ENCODE data around the gene FAF1. TPM values are rescaled to one million over a fixed set of nuclear protein-coding genes. Genes with fewer than 3 reads are reported as not detected.

Gene FAF1
- total and polyA plus RNA-seq, 9 of the 15 experiments (the other 6 are each of a cell fraction or from before 2014, with no cell fraction given) = 48.7 to 225 (median 118) TPM

DNA sequence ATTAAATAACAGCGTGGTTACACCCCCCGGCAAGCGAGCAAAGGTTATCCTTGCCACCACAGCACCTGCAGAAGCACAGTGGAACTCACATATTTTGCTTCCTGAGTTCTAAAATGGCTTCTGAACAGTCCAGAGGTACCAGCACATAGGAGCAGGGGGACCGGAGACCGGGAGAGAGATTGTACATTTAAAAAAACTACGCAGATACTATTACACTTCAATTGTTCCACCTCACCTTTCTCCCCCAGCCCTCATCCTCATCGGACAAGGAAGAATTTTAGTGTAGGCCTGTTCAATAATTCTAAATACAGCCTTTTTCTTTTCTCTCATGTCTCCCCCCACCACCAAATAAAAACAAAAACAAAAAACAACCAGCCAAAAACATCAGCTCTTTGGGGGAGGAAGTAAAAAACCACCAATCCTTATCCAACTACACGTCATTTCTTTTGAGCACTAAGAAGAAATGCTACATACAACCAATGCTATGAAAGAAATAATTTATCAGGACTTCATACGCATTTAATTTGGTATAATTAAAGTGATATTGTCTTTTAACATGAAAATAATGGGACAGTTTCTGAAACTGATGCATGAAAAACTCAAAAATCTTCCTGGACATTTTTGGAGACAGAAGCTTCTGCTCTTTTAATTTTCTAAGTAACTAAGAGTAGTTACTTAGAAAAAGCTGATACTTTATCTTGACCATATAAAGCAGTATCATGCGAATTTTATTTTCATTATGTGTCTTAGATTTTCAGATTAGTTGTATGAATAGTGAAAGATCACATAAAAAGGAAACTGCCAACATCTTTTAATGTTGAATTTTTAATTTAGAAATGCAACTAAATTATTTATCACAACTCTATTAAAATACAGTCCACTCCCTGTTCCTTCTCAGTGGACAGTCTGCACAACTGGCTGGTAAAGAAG lies 19.1 kb upstream of the FAF1 start:
- Histone ChIP-seq H2AFZ (ENCODE audit: low read depth, low read length) (peak overlapping the region; percentile 77), H3K4me3 (peak overlapping the region; percentile 67), H3K79me2 (ENCODE audit: control insufficient read depth, insufficient read depth, low read length) (peaks cover 76% of the 10 kb centered on the region), H3K4me2 (ENCODE audit: insufficient read depth, low read length) (peak overlapping the region; percentile 92), H3K9me1 (ENCODE audit: control insufficient read depth, insufficient read depth, low read length) (no peaks in the 10 kb centered on the region), H3K9ac (ENCODE audit: insufficient read depth in 1 of 2, low read depth in 2 of 2, low read length in 2 of 2) (peak overlapping the region; percentile 91 to 95), H3K36me3 (ENCODE audit: control insufficient read depth, insufficient read depth, low read length) (peaks cover 9% of the 10 kb centered on the region; the same call in 1 of the 3 replicates), H3K9me3 (replicated peaks; ENCODE audit: control insufficient read depth, insufficient read depth, low read depth, low read length) (no peaks in the 10 kb centered on the region), H4K20me1 (replicated peaks; ENCODE audit: control insufficient read depth, insufficient read depth, low read length) (no peaks in the 10 kb centered on the region), H3K27ac (ENCODE audit: extremely low read depth, low read depth, low read length) (peak overlapping the region; percentile 96), H3K4me1 (replicated peaks in 1 of 2; ENCODE audit: control insufficient read depth in 2 of 2, insufficient read depth in 2 of 2, low read length in 2 of 2) (peaks cover 13 to 14% of the 10 kb centered on the region in 2 experiments), H3K27me3 (ENCODE audit: control insufficient read depth in 2 of 2, insufficient read depth in 2 of 2, low read length in 2 of 2) (no peaks in the 10 kb centered on the region)
- BruUV-seq (replicated peaks) = TSS peak; percentile 36
- POLR2A ChIA-PET = interaction anchor here (0.7 to 4.7 kb wide), 9 partner anchors 8 to 358 kb away, joined by 3 to 65 read pairs (median 4); partner anchors contain the start of genes CDKN2C and FAF1
- intact Hi-C loops (cut with micrococcal nuclease) (loop anchor here (1.0 to 10.0 kb wide), 3 partner anchors 11 to 756 kb away; no protein-coding TSS in a partner anchor), in situ Hi-C loops (cut with MboI) (no loop called here)
- FAIRE-seq = peak; percentile 76
- CTCF ChIA-PET (ENCODE audit: low intra/inter-chr PET ratio) = no interaction called here
- WGBS (ENCODE audit: insufficient coverage, low coverage, missing lambda C conversion rate) = 0% methylated on average over 10 of the region's 10 CpGs
- peak; percentile 28 to 80 (median 56) for DNase-seq (ENCODE audit: extremely low read depth in 1 of 4, low spot score in 3 of 4)
- peak; percentile 45 for ATAC-seq
- TF ChIP-seq YY1 (IDR thresholded peaks at IDR 0.05; ENCODE audit: borderline replicate concordance in 1 of 3, control insufficient read depth in 1 of 3, extremely low read depth in 1 of 3, insufficient read depth in 3 of 3, insufficient read length in 1 of 3, insufficient replicate concordance in 2 of 3, low read depth in 1 of 3, low read length in 2 of 3) (peak in 2 of 3 experiments; percentile 17 to 85), TEAD4 (IDR thresholded peaks at IDR 0.05; ENCODE audit: low read length) (no peak), TEAD4 (CRISPR knock-in tag; IDR thresholded peaks at IDR 0.05; ENCODE audit: borderline replicate concordance) (no peak), SAFB2 (IDR thresholded peaks at IDR 0.05; ENCODE audit: borderline replicate concordance, low read depth, low read length, severe bottlenecking) (no peak), TBL1XR1 (IDR thresholded peaks at IDR 0.05; ENCODE audit: low read length in 2 of 2) (0 out of 4 replicates have a peak, but pooled peaks of 1 of the 2 experiments have one; percentile 7), ZNF644 (tag; IDR thresholded peaks at IDR 0.05; ENCODE audit: low read depth) (peak; percentile 71; the same call in 1 of the 2 replicates), FOXA3 (CRISPR knock-in tag; conservative IDR thresholded peaks at IDR 0.05 in 1 of 2, IDR thresholded peaks at IDR 0.05 in 1 of 2) (peak in 1 of 2 experiments; percentile 20; a peak in 1 of 4 replicates), CTBP1 (IDR thresholded peaks at IDR 0.05; ENCODE audit: borderline replicate concordance) (no peak), SAFB (IDR thresholded peaks at IDR 0.05; ENCODE audit: borderline replicate concordance, low read depth, low read length) (no peak), BRD9 (IDR thresholded peaks at IDR 0.05; ENCODE audit: low read depth, partially characterized antibody) (peak; percentile 73), KAT7 (CRISPR knock-in tag; IDR thresholded peaks at IDR 0.05; ENCODE audit: borderline replicate concordance) (no peak; the same call in 1 of the 2 replicates), THRAP3 (IDR thresholded peaks at IDR 0.05; ENCODE audit: borderline replicate concordance) (no peak), SRF (CRISPR knock-in tag; IDR thresholded peaks at IDR 0.05) (peak in 1 of 2 experiments; percentile 59; a peak in 1 of 4 replicates), MTA3 (IDR thresholded peaks at IDR 0.05; ENCODE audit: borderline replicate concordance) (0 out of 2 replicates have a peak, but pooled peaks have one; percentile 15), TRIM24 (IDR thresholded peaks at IDR 0.05) (0 out of 4 replicates have a peak, but pooled peaks of 1 of the 2 experiments have one; percentile 7), NFRKB (IDR thresholded peaks at IDR 0.05; ENCODE audit: low read depth) (peak; percentile 93)
- TF ChIP-seq, protein P1, sequence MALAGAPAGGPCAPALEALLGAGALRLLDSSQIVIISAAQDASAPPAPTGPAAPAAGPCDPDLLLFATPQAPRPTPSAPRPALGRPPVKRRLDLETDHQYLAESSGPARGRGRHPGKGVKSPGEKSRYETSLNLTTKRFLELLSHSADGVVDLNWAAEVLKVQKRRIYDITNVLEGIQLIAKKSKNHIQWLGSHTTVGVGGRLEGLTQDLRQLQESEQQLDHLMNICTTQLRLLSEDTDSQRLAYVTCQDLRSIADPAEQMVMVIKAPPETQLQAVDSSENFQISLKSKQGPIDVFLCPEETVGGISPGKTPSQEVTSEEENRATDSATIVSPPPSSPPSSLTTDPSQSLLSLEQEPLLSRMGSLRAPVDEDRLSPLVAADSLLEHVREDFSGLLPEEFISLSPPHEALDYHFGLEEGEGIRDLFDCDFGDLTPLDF (CRISPR knock-in tag; IDR thresholded peaks at IDR 0.05) = no peak

Measured in K562 (cell line).